ENCODE results near the gene KHDC3L.

KHDC3L gene

GRCh38 chr6:73367761-73368355 lies 5.4 kb downstream of the KHDC3L start:
- no peak overlapping the region for H3K4me3 ChIP-seq (ENCODE audit: low read length)
- H4K20me1 ChIP-seq (ENCODE audit: insufficient read depth, low read length), result no peaks in the 10 kb centered on the region
- no peak overlapping the region for H2AFZ ChIP-seq (ENCODE audit: low read length)
- no peaks in the 10 kb centered on the region for H3K27me3 ChIP-seq (replicated peaks; ENCODE audit: insufficient read depth, low read length)
- H3K9me2 ChIP-seq (replicated peaks; ENCODE audit: insufficient read depth, low read length), result no peaks in the 10 kb centered on the region
- H3K9ac ChIP-seq (ENCODE audit: low read length), result no peak overlapping the region
- H3K4me2 ChIP-seq (ENCODE audit: low read depth, low read length), result no peak overlapping the region
- H3K79me2 ChIP-seq (ENCODE audit: low read length), result no peaks in the 10 kb centered on the region
- TF ChIP-seq CTCF (IDR thresholded peaks at IDR 0.05; ENCODE audit: low read length) (no peak), EZH2phosphoT487 (IDR thresholded peaks at IDR 0.05; ENCODE audit: low read length) (no peak), EZH2 (optimal IDR thresholded peaks at IDR 0.05; ENCODE audit: low read depth, low read length) (no peak)
- no peaks in the 10 kb centered on the region for H3F3A ChIP-seq (ENCODE audit: insufficient read depth, low read length)
- no peak overlapping the region for H3K27ac ChIP-seq (ENCODE audit: low read length)
- DNase-seq, result no peak
- no peaks in the 10 kb centered on the region for H3K4me1 ChIP-seq (ENCODE audit: low read length)
- H3K36me3 ChIP-seq (replicated peaks; ENCODE audit: insufficient read depth, low read length), result no peaks in the 10 kb centered on the region
- H3K9me3 ChIP-seq (replicated peaks; ENCODE audit: insufficient read depth, low read length), result no peaks in the 10 kb centered on the region

- no peaks in the 10 kb centered on the region for H3K79me2 ChIP-seq (ENCODE audit: low read length)
- no peak overlapping the region for H3K4me2 ChIP-seq (ENCODE audit: low read depth, low read length)
- no peaks in the 10 kb centered on the region for H3K9me3 ChIP-seq (replicated peaks; ENCODE audit: insufficient read depth, low read length)
- H3K9ac ChIP-seq (ENCODE audit: low read length), result no peak overlapping the region
- no peak overlapping the region for H3K27ac ChIP-seq (ENCODE audit: low read length)
- no peak for DNase-seq
- H2AFZ ChIP-seq (ENCODE audit: low read length), result no peak overlapping the region
- no peaks in the 10 kb centered on the region for H3K9me2 ChIP-seq (replicated peaks; ENCODE audit: insufficient read depth, low read length)
- H3K4me1 ChIP-seq (ENCODE audit: low read length), result no peaks in the 10 kb centered on the region
- TF ChIP-seq EZH2phosphoT487 (IDR thresholded peaks at IDR 0.05; ENCODE audit: low read length), result no peak
- no peak for TF ChIP-seq EZH2 (optimal IDR thresholded peaks at IDR 0.05; ENCODE audit: low read depth, low read length)
- no peak for TF ChIP-seq CTCF (IDR thresholded peaks at IDR 0.05; ENCODE audit: low read length)
- no peaks in the 10 kb centered on the region for H3F3A ChIP-seq (ENCODE audit: insufficient read depth, low read length)
- H3K4me3 ChIP-seq (ENCODE audit: low read length), result no peak overlapping the region
- no peaks in the 10 kb centered on the region for H3K27me3 ChIP-seq (replicated peaks; ENCODE audit: insufficient read depth, low read length)
- H4K20me1 ChIP-seq (ENCODE audit: insufficient read depth, low read length), result no peaks in the 10 kb centered on the region
- no peaks in the 10 kb centered on the region for H3K36me3 ChIP-seq (replicated peaks; ENCODE audit: insufficient read depth, low read length)
These were observed 6.2 kb downstream of the KHDC3L start for GRCh38 chr6:73368675-73369074.

- no peak overlapping the region for H3K4me3 ChIP-seq (ENCODE audit: low read length)
- H3F3A ChIP-seq (ENCODE audit: insufficient read depth, low read length), result no peaks in the 10 kb centered on the region
- no peaks in the 10 kb centered on the region for H4K20me1 ChIP-seq (ENCODE audit: insufficient read depth, low read length)
- H3K79me2 ChIP-seq (ENCODE audit: low read length), result no peaks in the 10 kb centered on the region
- no peaks in the 10 kb centered on the region for H3K9me2 ChIP-seq (replicated peaks; ENCODE audit: insufficient read depth, low read length)
- no peaks in the 10 kb centered on the region for H3K27me3 ChIP-seq (replicated peaks; ENCODE audit: insufficient read depth, low read length)
- TF ChIP-seq EZH2 (optimal IDR thresholded peaks at IDR 0.05; ENCODE audit: low read depth, low read length) (no peak), EZH2phosphoT487 (IDR thresholded peaks at IDR 0.05; ENCODE audit: low read length) (no peak), CTCF (IDR thresholded peaks at IDR 0.05; ENCODE audit: low read length) (no peak)
- H3K27ac ChIP-seq (ENCODE audit: low read length), result no peak overlapping the region
- H2AFZ ChIP-seq (ENCODE audit: low read length), result no peak overlapping the region
- no peaks in the 10 kb centered on the region for H3K4me1 ChIP-seq (ENCODE audit: low read length)
- no peaks in the 10 kb centered on the region for H3K9me3 ChIP-seq (replicated peaks; ENCODE audit: insufficient read depth, low read length)
- no peak overlapping the region for H3K4me2 ChIP-seq (ENCODE audit: low read depth, low read length)
- no peak overlapping the region for H3K9ac ChIP-seq (ENCODE audit: low read length)
- DNase-seq, result no peak
- H3K36me3 ChIP-seq (replicated peaks; ENCODE audit: insufficient read depth, low read length), result no peaks in the 10 kb centered on the region
These were observed 6.7 kb downstream of the KHDC3L start for GRCh38 chr6:73369157-73369556.

Measured in MM.1S (cell line).